ENCODE data around the gene TMEM212. TPM values are rescaled to one million over a fixed set of nuclear protein-coding genes. Genes with fewer than 3 reads are reported as not detected.

TMEM212 gene
- total and polyA plus RNA-seq, 2 of the 13 experiments (the other 11 are each of a cell fraction or from before 2014, with no cell fraction given), result not detected

- peak; percentile 77 for TF ChIP-seq MED13 (CRISPR knock-in tag; IDR thresholded peaks at IDR 0.05)
- TF ChIP-seq ZNF747 (CRISPR knock-in tag; IDR thresholded peaks at IDR 0.05; ENCODE audit: borderline replicate concordance), result no peak
- TF ChIP-seq TFDP2 (CRISPR knock-in tag; IDR thresholded peaks at IDR 0.05), result no peak
- peak; percentile 35; the same call in 1 of the 2 replicates for TF ChIP-seq SIX1 (CRISPR knock-in tag; IDR thresholded peaks at IDR 0.05; ENCODE audit: borderline replicate concordance)
- no peak for TF ChIP-seq HNRNPL (IDR thresholded peaks at IDR 0.05; ENCODE audit: low read depth, low read length)
- no peak for TF ChIP-seq MNT (IDR thresholded peaks at IDR 0.05)
- no peak for TF ChIP-seq HOXA3 (CRISPR knock-in tag; IDR thresholded peaks at IDR 0.05)
- TF ChIP-seq POLR2AphosphoS2 (IDR thresholded peaks at IDR 0.05; ENCODE audit: low read depth, low read length), result no peak
- TF ChIP-seq PBX3 (CRISPR knock-in tag; IDR thresholded peaks at IDR 0.05; ENCODE audit: borderline replicate concordance), result no peak
- TF ChIP-seq ZNF75D (CRISPR knock-in tag; IDR thresholded peaks at IDR 0.05; ENCODE audit: borderline replicate concordance), result no peak
- TF ChIP-seq MTA3 (CRISPR knock-in tag; IDR thresholded peaks at IDR 0.05), result no peak
- no peak for TF ChIP-seq SMAD3 (CRISPR knock-in tag; IDR thresholded peaks at IDR 0.05)
- TF ChIP-seq CBX2 (IDR thresholded peaks at IDR 0.05; ENCODE audit: low read depth, low read length), result no peak
- no peak for TF ChIP-seq CBX2 (CRISPR knock-in tag; IDR thresholded peaks at IDR 0.05; ENCODE audit: low read depth)
- no peak for TF ChIP-seq ZNF318 (CRISPR knock-in tag; IDR thresholded peaks at IDR 0.05)
- TF ChIP-seq SAFB2 (CRISPR knock-in tag; IDR thresholded peaks at IDR 0.05; ENCODE audit: borderline replicate concordance, low read depth), result no peak
- TF ChIP-seq ZNF234 (CRISPR knock-in tag; conservative IDR thresholded peaks at IDR 0.05), result no peak
Measured at GRCh38 chr3:171845481-171846284, 2.5 kb downstream of the TMEM212 start (continued).

Measured in HepG2 (cell line).